ENCODE data around the gene FRG2B.
"Not testable (repeated sequence)": the region's sequence is repeated elsewhere in the genome, so short reads cannot be mapped to it uniquely, and the experiment has no call there.

DNA sequence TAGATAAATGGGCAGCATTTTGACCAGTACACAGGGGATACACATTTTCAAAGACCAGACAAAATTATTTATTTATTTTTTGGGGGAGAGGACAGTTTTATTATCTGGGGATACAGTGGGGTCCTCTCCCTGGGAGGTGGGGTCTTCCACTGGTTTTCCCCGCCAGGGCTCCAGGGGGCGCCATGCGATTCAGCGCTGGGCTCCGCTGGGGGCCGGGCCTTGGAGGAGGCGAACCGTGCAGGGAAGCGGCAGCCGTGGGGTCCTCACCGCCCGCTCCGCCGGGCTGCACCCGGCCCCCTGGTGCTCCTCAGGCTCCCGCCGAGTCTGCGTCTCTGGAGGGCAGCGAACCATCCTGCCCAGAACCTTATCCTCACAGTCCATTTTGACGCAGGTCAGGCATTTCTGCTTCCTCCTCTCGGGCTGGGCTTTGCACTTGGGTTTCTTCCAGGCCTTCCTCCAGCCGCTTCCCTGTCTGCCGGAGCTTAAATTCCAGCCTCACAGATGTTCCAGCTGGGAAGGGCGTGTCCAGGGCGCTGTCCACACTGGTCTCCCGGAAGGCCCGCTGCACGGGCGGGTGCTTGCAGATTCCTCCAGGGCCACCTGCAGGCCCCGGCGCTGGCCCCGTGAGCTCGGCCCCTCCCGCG lies 10.7 kb upstream of the FRG2B start:
- TF ChIP-seq POLR2AphosphoS5, POLR2A, TAF1, SPI1, POU2F2 (IDR thresholded peaks at IDR 0.05; ENCODE audit: low read depth, low read length): not testable (repeated sequence)
